Measurements from ENCODE around the gene GUK1.
"Not testable (repeated sequence)": the region's sequence is repeated elsewhere in the genome, so short reads cannot be mapped to it uniquely, and the experiment has no call there.

GUK1 gene

GRCh38 chr1:228162286-228163006 lies 22.4 kb downstream of the GUK1 start:
- no peak for DNase-seq (ENCODE audit: low read depth, low spot score)

GRCh38 chr1:228163007-228163753 lies 23.1 kb downstream of the GUK1 start:
- DNase-seq (ENCODE audit: low read depth, low spot score), result no peak

- DNase-seq (ENCODE audit: low read depth, low spot score), result no peak
These were observed 23.9 kb downstream of the GUK1 start for GRCh38 chr1:228163776-228164519.

- no peak for DNase-seq (ENCODE audit: low read depth, low spot score)
These were observed 24.7 kb downstream of the GUK1 start for GRCh38 chr1:228164561-228165371.

GRCh38 chr1:228165372-228166169 lies 25.5 kb downstream of the GUK1 start, which contains the start of gene IBA57:
IBA57 (plus strand) TSS chr1:228165804; CDS start chr1:228165817, 13 bp downstream.
- DNase-seq (ENCODE audit: low read depth, low spot score), result peak; percentile 99

GRCh38 chr1:228166170-228166936 lies 26.3 kb downstream of the GUK1 start:
- DNase-seq (ENCODE audit: low read depth, low spot score), result no peak

GRCh38 chr1:228168563-228169270 lies 28.6 kb downstream of the GUK1 start:
- DNase-seq (ENCODE audit: low read depth, low spot score), result no peak

- no peak for DNase-seq (ENCODE audit: low read depth, low spot score)
These were observed 29.3 kb downstream of the GUK1 start for GRCh38 chr1:228169345-228169744.

- DNase-seq (ENCODE audit: low read depth, low spot score), result no peak
These were observed 30.6 kb downstream of the GUK1 start for GRCh38 chr1:228170666-228171065.

- no peak for DNase-seq (ENCODE audit: low read depth, low spot score)
These were observed 31.3 kb downstream of the GUK1 start for GRCh38 chr1:228171221-228171891.

- no peak for DNase-seq (ENCODE audit: low read depth, low spot score)
These were observed 32.8 kb downstream of the GUK1 start for GRCh38 chr1:228172591-228173527.

GRCh38 chr1:228173528-228174481 lies 33.7 kb downstream of the GUK1 start:
- not testable (repeated sequence) for DNase-seq (ENCODE audit: low read depth, low spot score)

GRCh38 chr1:228174482-228175315 lies 34.6 kb downstream of the GUK1 start:
- no peak for DNase-seq (ENCODE audit: low read depth, low spot score)

- DNase-seq (ENCODE audit: low read depth, low spot score), result no peak
These were observed 35.4 kb downstream of the GUK1 start for GRCh38 chr1:228175316-228176023.

- no peak for DNase-seq (ENCODE audit: low read depth, low spot score)
These were observed 35.9 kb downstream of the GUK1 start for GRCh38 chr1:228176024-228176395.

All from activated naive CD8-positive, alpha-beta T cell treated with anti-CD3 and anti-CD28 coated beads, Interleukin-2, amount 50 U/mL, for 16 hours (primary cell).